Measurements from ENCODE around the gene CLASP2.
"Not testable (repeated sequence)": the region's sequence is repeated elsewhere in the genome, so short reads cannot be mapped to it uniquely, and the experiment has no call there.

CLASP2 gene

DNA sequence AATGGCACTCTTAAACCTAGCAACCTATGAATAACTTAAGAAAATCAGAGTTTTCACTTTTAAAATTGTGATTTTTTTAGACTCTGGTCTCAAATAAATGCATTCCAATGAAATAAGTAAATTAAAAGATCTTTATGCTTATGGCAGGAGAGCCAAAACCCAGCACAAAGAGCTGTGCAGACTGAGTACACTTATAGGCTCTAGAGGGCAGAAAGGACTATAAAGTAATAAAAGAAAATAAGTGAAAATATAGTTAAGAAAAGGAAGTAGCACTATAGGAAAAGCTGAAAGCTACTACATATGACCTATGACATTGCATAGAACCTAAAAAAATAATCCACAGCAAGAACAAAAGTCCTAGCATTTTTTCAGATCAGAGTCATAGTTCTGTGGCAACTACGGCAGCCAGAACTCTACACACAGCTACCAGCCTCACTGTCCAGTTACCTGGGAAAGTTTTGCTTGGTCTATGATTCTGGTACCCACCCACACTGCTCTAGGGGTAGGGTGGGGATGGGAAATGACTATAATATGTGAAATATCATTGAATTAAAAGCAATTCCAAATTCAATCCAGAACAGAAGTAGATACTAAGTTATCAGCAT lies 30.5 kb downstream of the CLASP2 start:
- DNase-seq (ENCODE audit: low spot score): peak; percentile 46

DNA sequence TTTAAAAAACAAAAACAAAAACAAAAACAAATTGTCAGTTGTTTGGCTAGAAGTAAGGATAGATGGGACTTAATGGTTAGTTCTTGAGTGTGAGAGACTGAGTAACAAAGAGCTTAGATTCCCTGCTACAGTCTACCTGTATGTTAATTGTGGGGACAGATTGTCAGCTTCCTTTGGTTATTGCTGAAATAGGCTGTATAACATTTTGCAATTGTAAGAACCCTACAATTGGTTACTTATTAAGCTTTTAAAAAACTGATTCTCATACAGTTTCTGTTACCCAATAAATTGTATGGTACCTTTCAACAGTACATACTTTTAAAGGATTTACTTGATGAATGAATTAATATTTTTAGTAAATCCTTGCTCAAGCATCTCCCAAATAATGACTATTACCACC lies 35.3 kb downstream of the CLASP2 start:
- DNase-seq (ENCODE audit: low spot score): no peak

- no peak for DNase-seq (ENCODE audit: low spot score)
Observed at GRCh38 chr3:33681667-33682066, 36.4 kb downstream of the CLASP2 start.

GRCh38 chr3:33678073-33678472 lies 40.0 kb downstream of the CLASP2 start:
- no peak for DNase-seq (ENCODE audit: low spot score)

GRCh38 chr3:33673436-33673835 lies 44.6 kb downstream of the CLASP2 start:
- not testable (repeated sequence) for DNase-seq (ENCODE audit: low spot score)

DNA sequence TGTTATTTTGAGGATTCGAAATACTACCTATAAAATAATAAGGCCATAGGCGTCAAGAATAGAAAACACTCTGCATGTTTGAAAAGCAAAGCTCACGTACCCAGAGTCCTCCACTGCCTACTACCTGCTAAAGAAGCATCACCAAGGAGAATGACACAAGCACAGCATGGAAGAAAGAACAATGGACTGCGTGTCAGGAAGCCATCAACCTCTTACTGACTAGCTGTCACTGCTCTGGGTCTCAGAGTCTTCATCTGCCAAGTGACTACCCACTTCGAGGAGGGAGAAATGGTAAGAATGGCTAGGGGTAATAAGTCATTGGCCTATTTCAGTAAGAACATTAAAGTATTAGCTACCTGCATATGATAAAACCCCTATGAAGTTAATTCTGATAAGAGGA lies 49.4 kb downstream of the CLASP2 start:
- DNase-seq (ENCODE audit: low spot score): no peak

DNA sequence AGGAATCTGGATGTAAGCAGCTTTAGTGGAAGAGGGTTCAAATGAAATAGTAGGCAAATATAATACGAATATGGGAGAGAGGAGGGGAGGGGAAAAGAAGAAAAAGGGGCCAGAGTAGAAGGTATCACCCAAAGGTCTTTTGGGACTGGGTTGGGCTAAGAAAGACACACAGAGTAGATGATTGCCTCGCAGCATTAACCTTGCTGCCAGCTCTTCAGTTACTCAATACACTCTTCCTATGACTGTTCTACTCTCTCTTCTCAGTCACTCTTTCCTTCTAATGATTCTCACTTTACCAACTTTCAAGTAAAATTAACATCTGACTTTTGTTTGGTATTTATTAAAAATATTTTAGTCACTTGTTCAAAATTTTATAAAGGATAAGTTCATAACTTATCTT lies 52.8 kb downstream of the CLASP2 start:
- no peak for DNase-seq (ENCODE audit: low spot score)

GRCh38 chr3:33664195-33664594 lies 53.9 kb downstream of the CLASP2 start:
- DNase-seq (ENCODE audit: low spot score): peak; percentile 52

GRCh38 chr3:33663042-33663441 lies 55.0 kb downstream of the CLASP2 start:
- DNase-seq (ENCODE audit: low spot score): no peak

DNA sequence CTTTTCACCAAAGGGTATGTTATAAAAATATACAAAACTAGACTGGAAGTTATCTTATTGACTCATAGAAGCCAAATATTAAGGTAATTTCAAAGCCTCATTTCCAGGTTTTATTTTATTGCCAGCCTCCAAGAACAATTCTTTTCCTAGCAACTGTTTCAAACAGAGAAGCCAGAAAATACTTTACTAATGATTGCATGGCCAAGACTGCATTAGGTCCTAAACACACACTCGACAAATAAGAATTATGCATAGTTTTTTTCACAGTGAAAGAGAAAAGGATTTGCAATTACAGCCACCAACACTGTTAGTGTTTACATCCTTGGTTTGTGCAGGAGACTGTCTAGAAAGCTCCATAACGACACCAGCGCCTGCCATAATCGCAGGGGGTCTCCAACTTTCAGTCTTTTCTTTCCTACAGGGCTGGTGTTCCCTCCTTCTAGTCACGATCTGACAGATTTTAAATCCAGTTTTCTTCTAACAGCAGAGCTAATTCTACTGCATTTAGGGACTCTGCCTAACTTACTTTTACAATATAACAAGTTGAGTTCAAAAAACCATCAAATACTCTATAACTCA lies 58.1 kb downstream of the CLASP2 start:
- DNase-seq (ENCODE audit: low spot score): peak; percentile 4

GRCh38 chr3:33658991-33659848 lies 58.8 kb downstream of the CLASP2 start:
- peak; percentile 65 for DNase-seq (ENCODE audit: low spot score)

DNA sequence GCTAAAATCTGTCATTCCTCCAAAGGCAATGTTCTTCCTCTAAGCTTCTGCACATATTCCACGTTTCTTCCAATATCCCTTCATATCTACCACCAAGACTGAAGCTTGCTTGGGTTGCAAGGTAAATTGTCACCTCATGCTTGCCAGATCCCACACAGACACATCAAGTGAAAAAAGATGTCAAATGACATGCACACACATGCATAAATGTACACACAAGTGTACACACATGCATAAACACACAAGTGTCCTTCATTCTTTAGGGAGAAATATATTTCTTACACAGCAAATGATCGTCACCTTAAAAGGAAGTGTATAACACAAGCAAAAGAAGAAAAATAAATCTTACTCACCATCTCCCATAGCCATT lies 59.4 kb downstream of the CLASP2 start:
- no peak for DNase-seq (ENCODE audit: low spot score)

DNA sequence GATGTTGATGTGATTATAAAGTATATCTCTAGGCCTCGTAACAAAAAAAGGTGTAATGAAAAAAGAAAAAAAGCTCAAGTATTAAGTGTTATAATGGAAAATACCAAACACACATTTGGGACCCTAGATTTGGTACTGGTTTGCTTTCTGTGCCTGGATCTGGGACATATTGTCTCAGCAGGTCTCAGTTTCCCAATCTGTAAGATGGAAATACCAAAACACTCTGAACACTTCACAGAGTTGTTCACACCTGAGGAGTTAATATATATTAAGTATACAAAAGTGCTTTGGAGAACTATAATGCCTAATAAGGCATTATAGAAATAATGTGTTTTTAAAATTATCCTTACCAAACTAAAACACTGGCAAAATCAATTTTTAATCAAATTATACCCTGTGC lies 60.0 kb downstream of the CLASP2 start:
- DNase-seq (ENCODE audit: low spot score): no peak

GRCh38 chr3:33652736-33653135 lies 65.3 kb downstream of the CLASP2 start:
- DNase-seq (ENCODE audit: low spot score): no peak

GRCh38 chr3:33651101-33651500 lies 67.0 kb downstream of the CLASP2 start:
- not testable (repeated sequence) for DNase-seq (ENCODE audit: low spot score)

DNA sequence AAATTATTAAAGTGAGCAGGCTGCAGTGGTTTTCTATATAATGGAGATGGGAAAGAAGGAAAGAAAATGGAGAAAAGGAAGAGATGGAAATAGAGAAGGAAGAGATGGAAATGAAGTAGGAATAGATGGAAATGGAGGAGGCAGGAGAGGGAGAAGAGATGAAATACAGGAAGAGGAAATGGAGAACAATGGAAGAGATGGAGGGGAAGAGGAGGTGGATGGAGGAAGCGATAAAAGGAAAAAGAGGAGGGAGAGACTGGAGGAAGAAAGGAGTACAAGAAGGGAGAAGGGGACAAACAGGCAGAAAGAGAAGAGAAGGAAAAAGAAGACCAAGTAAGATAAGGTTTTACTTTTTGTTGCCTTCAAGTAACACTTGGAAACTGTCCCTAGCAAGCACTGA lies 67.6 kb downstream of the CLASP2 start:
- DNase-seq (ENCODE audit: low spot score): no peak

DNA sequence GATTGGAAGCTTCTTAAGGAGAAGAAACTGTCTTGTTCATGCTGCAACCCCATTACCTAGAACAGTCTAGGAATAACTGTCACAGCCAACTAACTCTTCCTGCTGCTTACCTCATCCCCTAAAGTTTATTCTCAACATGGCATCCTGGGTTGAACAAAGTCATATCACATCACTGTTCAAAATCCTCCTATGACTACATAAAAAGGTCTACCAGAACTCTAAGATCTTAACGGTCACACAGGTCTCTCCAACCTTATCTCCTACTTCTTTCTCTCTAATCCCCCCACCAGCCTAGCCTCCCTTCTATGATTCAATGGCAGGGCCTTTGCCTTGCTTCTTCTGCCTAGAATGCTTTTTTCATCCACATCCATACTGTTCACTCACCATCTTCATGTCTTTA lies 69.3 kb downstream of the CLASP2 start:
- no peak for DNase-seq (ENCODE audit: low spot score)

GRCh38 chr3:33646406-33646805 lies 71.6 kb downstream of the CLASP2 start:
- no peak for DNase-seq (ENCODE audit: low spot score)

DNA sequence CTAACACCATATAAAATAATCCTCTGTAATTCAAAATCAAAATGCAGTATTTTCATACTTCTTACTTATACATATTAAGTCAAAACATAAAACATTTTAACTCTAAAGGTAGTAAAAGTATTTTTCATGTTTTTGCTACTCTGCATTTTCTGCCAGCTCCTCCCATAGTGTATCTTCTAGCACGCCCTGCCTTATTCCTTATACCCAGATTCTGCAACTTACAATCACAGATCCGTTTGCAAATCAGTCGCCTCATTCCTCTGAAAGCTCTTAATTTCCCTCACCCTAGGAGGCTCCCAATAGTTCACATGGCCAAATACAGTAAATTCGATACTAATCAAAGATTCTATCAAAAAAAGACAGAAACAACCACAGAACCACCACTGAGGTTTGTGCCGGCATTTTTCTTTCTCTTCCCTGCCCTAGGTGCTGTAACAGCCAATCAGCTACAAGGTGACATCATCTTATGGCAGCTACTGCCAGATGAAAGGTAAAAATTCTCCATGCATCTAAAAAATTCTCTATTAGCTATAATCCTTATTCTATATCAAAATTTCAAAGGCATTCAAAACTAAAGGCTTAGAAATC lies 72.9 kb downstream of the CLASP2 start:
- DNase-seq (ENCODE audit: low spot score): peak; percentile 39

- no peak for DNase-seq (ENCODE audit: low spot score)
Observed at GRCh38 chr3:33644582-33644981, 73.5 kb downstream of the CLASP2 start.

DNA sequence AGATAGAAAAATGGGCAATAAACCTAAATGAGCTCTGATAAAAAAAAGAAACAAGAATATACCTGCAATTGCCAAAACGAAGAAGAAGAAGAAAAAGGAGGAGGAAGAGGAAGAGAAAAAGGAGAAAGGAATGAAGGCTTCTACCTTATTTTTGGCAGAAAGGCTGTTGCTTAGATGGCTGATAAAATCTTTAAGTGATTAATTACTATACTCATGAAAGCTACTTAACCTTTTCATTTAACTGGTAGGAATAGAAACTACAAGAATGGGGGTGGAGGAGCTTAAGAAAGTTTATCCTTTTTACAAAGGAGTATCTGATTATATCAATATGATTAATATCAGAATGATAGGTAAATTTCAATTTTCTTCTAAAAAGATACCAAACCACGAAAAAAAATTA lies 75.2 kb downstream of the CLASP2 start:
- DNase-seq (ENCODE audit: low spot score): no peak

DNA sequence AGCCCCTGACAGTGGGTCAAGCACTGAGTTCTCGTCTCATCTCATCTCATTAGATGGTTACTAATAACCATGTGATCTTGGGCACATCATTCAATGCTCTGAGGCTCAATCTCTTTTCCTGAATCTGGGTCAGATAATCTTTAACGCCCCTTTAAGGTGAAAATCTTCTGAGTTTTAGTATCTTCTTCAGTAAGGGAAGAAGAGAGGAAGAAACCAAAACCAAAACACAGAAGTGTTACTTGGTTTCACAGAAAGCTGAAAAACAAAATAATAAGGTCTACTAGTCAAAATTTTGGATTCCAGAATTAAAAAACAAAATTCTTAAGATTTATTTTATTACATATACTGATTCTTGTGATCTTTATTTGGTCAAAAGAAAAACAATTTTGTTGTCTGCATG lies 78.2 kb downstream of the CLASP2 start:
- no peak for DNase-seq (ENCODE audit: low spot score)

DNA sequence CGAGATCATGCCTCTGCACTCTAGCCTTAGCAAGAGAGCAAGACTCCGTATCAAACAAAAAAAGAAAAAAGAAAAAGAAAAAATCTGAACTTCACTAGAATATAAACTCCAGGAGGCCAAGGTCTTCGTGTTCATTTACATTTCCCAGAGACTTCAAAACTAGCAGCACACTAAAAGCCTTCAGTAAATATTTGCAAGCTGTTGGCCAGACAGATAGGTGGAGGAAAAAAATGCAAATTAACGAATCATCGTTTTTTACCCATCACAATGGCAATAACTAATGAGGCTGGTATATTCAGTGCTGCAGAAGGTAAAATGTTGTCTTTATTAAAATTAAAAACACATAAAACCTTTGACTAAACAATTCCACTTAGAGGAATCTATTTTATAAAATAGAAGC lies 80.6 kb downstream of the CLASP2 start:
- no peak for DNase-seq (ENCODE audit: low spot score)
